NAMALWA (cell line): ENCODE data around the gene STAG1.
"Not testable (repeated sequence)": the region's sequence is repeated elsewhere in the genome, so short reads cannot be mapped to it uniquely, and the experiment has no call there.

Experiments used
- DNase-seq: peaks from one replicate; pipeline ENCODE4 v3.0.0-alpha.2; 2015; ENCODE audit warnings: low spot score

The STAG1 gene

DNA sequence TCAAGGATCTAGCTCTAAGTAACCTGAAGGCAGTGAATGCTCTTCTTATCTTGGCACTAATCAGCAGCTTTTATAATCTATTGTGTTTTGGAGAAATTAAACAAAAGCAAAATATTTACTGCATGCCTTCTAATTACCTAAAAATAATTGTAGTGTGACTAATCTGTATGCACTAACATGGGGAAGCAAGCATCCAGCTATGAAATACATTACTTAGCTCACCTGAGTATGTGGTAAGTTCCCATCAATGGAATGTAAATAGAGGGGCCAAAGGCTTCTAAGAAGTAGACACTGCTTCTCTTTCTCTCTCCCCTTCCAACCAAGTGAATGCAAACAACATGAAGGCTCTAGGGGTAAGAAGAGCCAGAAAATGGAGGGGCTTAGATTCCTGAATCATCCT lies 165.6 kb downstream of the STAG1 start:
- no peak for DNase-seq

- DNase-seq = no peak
These were observed 167.4 kb downstream of the STAG1 start for GRCh38 chr3:136584728-136585127.

DNA sequence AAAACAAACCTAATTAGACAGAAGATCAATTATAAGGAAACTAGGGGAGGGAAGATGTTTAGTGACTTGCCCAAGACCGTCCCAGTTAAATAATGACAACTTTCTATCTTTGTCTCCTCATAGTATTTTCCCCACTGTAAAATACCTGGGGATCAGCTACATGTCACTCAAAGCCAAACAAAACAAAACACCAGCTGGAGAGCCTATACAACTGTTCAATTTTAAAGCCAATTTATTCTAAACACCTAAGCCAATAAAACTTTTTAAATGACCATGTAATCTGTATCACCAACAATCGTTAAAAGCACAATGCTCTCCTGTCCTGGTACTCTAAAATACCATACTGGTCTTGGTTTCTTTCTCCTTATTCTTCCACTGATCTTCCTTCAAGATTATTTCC lies 168.4 kb downstream of the STAG1 start:
- no peak for DNase-seq

GRCh38 chr3:136577791-136578190 lies 174.4 kb downstream of the STAG1 start:
- DNase-seq = no peak

- no peak for DNase-seq
These were observed 175.7 kb downstream of the STAG1 start for GRCh38 chr3:136576279-136577009.

DNA sequence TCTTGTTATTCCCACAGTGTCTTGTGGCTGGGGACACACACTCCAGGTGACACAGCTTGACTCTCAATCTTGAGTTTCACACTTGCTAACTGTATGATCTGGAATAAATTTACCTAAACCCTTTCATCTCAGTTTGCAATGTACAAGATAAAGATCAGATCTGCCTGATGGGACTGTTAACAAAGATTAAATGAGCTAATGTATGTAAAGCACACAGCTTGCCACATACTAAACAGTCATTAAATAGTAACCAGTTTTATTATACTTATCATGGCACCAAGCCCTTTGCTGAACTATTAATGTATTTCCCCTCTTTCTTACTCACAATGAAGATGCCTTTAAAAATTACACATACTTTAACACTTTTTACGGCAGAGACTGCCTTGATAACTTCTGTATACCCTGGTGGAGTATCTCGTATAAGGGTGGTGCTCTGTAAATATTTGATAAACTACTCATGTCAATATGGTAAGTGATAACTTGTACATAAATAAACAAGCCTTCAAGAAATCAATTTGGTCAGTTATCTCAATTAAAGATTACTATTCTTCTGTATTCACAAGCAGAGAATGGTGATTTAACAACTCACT lies 184.5 kb downstream of the STAG1 start:
- no peak for DNase-seq

GRCh38 chr3:136564962-136565361 lies 187.2 kb downstream of the STAG1 start:
- DNase-seq = not testable (repeated sequence)

GRCh38 chr3:136562026-136562425 lies 190.2 kb downstream of the STAG1 start:
- no peak for DNase-seq

- DNase-seq = no peak
These were observed 192.3 kb downstream of the STAG1 start for GRCh38 chr3:136559896-136560295.

DNA sequence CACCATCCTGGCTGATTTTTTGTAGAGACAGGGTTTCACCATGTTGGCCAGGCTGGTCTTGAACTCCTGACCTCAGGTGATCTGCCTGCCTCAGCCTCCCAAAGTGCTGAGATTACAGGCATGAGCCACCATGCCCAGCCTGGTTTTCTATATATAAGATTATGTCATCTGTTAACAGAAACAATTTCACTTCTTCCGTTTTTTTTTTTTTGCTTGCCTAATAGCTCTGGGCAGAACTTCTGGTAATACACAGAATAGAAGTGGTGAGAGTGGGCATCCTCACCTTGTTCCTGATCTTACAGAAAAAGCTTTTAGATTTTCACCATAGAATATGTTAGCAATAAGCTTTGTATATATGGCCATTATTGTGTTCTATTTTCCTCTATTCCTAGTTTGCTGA lies 202.7 kb downstream of the STAG1 start:
- not testable (repeated sequence) for DNase-seq

DNA sequence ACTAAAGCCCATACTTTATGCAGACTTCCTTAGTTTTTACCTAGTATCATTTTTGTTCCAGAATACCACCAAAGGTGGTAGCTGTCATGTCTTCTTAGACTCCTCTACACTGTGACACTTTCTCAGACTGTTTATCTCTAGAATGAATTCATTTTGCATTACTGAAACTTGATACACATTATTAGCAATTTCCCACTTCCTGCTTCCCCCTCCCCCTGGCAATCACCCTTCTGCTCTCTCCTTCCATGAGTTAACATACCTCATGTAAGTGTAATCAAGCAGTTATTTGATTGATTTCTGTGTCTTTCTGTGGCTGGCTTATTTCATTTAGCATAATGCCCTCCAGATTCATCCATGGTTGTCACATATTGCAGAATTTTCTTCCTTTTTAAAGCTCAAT lies 204.9 kb downstream of the STAG1 start:
- DNase-seq = no peak

DNA sequence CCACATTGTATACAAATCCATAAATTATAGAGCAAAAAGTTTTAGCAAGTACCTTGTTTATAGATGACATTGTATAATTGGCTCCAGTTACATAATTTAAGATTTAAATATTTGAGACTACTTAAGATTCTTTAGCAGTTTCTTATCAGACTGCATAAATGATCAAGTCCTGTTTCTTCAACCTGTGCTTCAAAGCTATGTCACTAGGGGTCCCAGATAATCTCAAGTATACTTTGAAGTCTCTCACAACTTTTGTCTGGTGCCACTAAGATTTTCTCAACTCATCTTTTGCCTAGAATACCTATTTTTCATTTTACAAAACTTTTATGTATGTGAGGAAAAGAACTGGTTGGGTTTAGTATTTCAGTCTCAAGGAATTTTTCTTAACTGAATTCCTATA lies 205.5 kb downstream of the STAG1 start:
- peak; percentile 53 for DNase-seq

GRCh38 chr3:136545664-136546268 lies 206.4 kb downstream of the STAG1 start:
- no peak for DNase-seq

GRCh38 chr3:136544532-136544931 lies 207.6 kb downstream of the STAG1 start:
- DNase-seq = no peak

DNA sequence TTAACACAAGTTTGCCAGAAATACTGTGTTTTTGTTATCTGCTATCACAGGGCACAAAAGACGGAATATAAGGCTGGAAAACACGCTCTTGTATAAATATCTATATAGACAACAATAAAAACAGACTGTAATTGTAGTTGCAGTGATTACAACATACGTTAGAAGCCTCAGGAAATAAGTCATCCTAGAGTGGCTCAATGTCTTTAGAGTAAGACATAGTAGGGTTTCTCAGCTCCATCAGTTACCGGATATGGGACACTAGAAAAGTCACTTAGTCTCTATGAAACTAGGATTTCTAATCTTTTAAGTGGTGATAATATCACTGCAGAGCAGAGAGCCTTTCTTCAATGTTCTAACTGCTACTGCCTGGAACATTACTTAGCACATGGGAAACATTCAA lies 208.8 kb downstream of the STAG1 start:
- DNase-seq = no peak

DNA sequence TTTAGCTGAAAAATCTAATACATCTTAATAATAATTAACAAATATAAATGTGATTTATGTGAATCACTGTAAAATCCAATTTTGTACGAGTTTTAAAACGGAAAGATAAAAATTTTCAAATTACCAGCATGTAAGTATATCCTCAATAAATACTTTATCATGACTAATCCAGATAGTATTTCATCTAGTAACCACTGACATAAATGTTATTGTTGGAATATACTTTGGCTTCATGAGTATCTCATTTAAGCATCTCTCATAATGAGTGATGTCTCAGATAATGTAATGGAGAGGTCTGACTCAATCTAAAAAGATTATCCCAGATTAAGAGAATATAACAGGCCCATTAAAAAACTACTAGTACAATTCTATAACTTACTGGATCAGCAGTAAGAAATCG lies 216.3 kb downstream of the STAG1 start:
- no peak for DNase-seq

- DNase-seq = no peak
These were observed 219.4 kb downstream of the STAG1 start for GRCh38 chr3:136532766-136533165.

DNA sequence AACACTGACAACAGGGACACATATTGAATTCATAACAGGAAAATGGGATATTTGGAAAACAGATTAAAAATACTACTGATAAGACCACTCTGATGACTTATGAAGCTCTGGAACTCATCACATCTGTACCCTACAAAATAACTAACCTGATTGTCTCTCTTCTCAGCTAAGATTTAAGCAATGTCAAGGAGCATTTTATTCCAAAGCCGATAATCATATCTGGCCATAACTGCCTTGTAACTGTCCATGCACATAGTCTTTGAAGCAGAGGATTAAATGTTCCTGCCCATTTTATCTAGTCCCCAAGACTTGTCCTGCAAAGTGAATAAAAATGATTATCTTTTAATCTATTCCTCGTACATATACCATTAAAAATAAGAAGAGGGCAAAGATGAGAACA lies 234.1 kb downstream of the STAG1 start:
- no peak for DNase-seq

GRCh38 chr3:136516656-136517055 lies 235.5 kb downstream of the STAG1 start:
- no peak for DNase-seq

GRCh38 chr3:136516095-136516494 lies 236.1 kb downstream of the STAG1 start:
- DNase-seq = no peak

- DNase-seq = not testable (repeated sequence)
These were observed 237.6 kb downstream of the STAG1 start for GRCh38 chr3:136514533-136514932.

GRCh38 chr3:136513367-136513766 lies 238.8 kb downstream of the STAG1 start:
- DNase-seq = no peak

DNA sequence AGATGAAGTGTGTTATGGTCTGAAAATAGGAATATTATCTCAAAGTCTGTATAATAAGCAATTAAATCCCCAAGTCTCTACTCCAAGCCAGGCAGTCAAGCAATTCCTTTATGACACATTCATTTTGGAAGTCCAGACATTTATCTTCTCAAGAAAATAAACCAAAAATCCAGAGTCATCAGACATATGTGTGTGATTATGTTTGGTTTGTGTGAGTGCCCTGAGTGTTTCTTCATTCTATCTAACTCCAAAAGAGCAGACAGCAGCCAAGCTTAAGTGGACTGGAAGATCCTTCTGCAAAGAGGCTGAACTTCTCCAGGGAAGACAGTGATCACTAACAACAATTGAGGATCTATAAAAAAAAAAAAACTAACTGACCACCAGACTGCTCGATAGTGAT lies 239.8 kb downstream of the STAG1 start:
- no peak for DNase-seq

DNA sequence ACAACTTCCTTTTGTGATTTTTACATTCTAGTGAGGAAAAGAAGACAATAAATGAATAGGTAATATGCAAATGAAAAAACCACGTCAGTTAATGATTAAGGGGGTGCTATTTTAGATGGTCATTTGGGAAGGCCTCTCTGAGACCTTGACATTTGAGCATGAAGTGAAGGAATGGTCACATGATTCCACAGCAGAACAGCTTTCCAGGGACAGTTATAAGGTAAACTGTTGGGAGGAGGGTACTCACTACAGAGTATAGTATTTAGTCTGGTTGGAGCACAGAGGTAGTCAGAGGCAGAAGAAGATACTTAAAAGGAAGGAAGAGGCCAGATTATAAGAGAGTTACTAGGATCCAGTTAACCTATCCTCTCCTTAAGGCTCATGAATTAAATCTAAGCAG lies 246.5 kb downstream of the STAG1 start:
- DNase-seq = no peak
